Neuronal stem cell (in vitro differentiated cells): ENCODE results near the gene IGFN1.

Source experiments
- DNase-seq: peaks from one replicate; pipeline ENCODE4 v3.0.0-alpha.2; 2013; ENCODE audit warnings: low spot score
- H2AFZ ChIP-seq: one replicate; pipeline ENCODE4 v1.6.1; 2013; ENCODE audit warnings: mild to moderate bottlenecking, low read length, inconsistent platforms
- H2AK5ac ChIP-seq: 2 replicates; pipeline ENCODE4 v1.6.1; 2013; ENCODE audit warnings: low read depth, mild to moderate bottlenecking, inconsistent platforms, low read length, moderate library complexity, mixed read lengths
- H2BK120ac ChIP-seq: 2 replicates; pipeline ENCODE4 v1.6.1; 2013; ENCODE audit warnings: low read depth, mild to moderate bottlenecking, inconsistent platforms, low read length, moderate library complexity, mixed read lengths
- H2BK12ac ChIP-seq: one replicate; pipeline ENCODE4 v1.6.1; 2013; ENCODE audit warnings: low read length, inconsistent platforms
- H2BK15ac ChIP-seq: 2 replicates; pipeline ENCODE4 v1.6.1; 2013; ENCODE audit warnings: mild to moderate bottlenecking, low read length, inconsistent platforms, mixed read lengths
- H2BK5ac ChIP-seq: one replicate; pipeline ENCODE4 v1.6.1; 2013; ENCODE audit warnings: inconsistent platforms, mild to moderate bottlenecking, low read length, moderate library complexity
- H3K14ac ChIP-seq: one replicate; pipeline ENCODE4 v1.6.1; 2013; ENCODE audit warnings: low read length, inconsistent platforms
- H3K18ac ChIP-seq: 2 replicates; pipeline ENCODE4 v1.6.1; 2013; ENCODE audit warnings: low read length, inconsistent platforms
- H3K23ac ChIP-seq: 2 replicates; pipeline ENCODE4 v1.6.1; 2013; ENCODE audit warnings: low read depth, mild to moderate bottlenecking, mixed read lengths, low read length, inconsistent platforms; ENCODE audit not compliant: poor library complexity
- H3K27ac ChIP-seq: replicated peaks from 3 replicates; pipeline ENCODE4 v1.5.1; 2013; ENCODE audit warnings: low read length, inconsistent platforms
- H3K27me3 ChIP-seq, 3 experiments: 2 replicates each; pipeline ENCODE4 v1.6.1; 2013; ENCODE audit warnings: low read length in 3 of 3, mild to moderate bottlenecking in 2 of 3, inconsistent platforms in 1 of 3, low read depth in 1 of 3, mixed read lengths in 1 of 3, moderate library complexity in 1 of 3; ENCODE audit not compliant: control insufficient read depth in 3 of 3, insufficient read depth in 3 of 3
- H3K36me3 ChIP-seq, 2 donors: replicated peaks in 1 of 2; 2 replicates each; pipeline ENCODE4 v1.6.1; 2013; ENCODE audit warnings: low read length in 2 of 2; ENCODE audit not compliant: control insufficient read depth in 2 of 2, insufficient read depth in 2 of 2
- H3K4ac ChIP-seq: 2 replicates; pipeline ENCODE4 v1.6.1; 2013; ENCODE audit warnings: inconsistent platforms, mild to moderate bottlenecking, low read length, moderate library complexity
- H3K4me1 ChIP-seq, 2 donors: 1 replicate in 1 of 2; 2 replicates in 1 of 2; pipeline ENCODE4 v1.6.1; 2013; ENCODE audit warnings: low read length in 2 of 2, low read depth in 1 of 2; ENCODE audit not compliant: control insufficient read depth in 2 of 2, insufficient read depth in 1 of 2
- H3K4me2 ChIP-seq: one replicate; pipeline ENCODE4 v1.6.1; 2013; ENCODE audit warnings: mild to moderate bottlenecking, low read length, inconsistent platforms; ENCODE audit not compliant: insufficient read depth, poor library complexity, severe bottlenecking
- H3K4me3 ChIP-seq, 2 donors: 2 replicates each; pipeline ENCODE4 v1.5.1; 2013; ENCODE audit warnings: low read length in 2 of 2, mild to moderate bottlenecking in 2 of 2, inconsistent platforms in 1 of 2, moderate library complexity in 1 of 2
- H3K79me1 ChIP-seq: one replicate; pipeline ENCODE4 v1.6.1; 2013; ENCODE audit warnings: low read depth, mild to moderate bottlenecking, inconsistent platforms, low read length, moderate library complexity
- H3K9ac ChIP-seq: one replicate; pipeline ENCODE4 v1.6.1; 2013; ENCODE audit warnings: mild to moderate bottlenecking, low read depth, low read length, inconsistent platforms; ENCODE audit not compliant: poor library complexity
- H3K9me3 ChIP-seq, 2 donors: replicated peaks in 1 of 2; 2 replicates each; pipeline versions ENCODE3 to v1.6.1; 2013; ENCODE audit warnings: low read length in 2 of 2, mild to moderate bottlenecking in 2 of 2, inconsistent platforms in 1 of 2, low read depth in 1 of 2, mixed read lengths in 1 of 2, moderate library complexity in 1 of 2; ENCODE audit not compliant: control insufficient read depth in 2 of 2, insufficient read depth in 1 of 2
- H4K8ac ChIP-seq: one replicate; pipeline ENCODE4 v1.6.1; 2013; ENCODE audit warnings: low read depth, mild to moderate bottlenecking, inconsistent platforms, low read length, moderate library complexity
- H4K91ac ChIP-seq: one replicate; pipeline ENCODE4 v1.6.1; 2013; ENCODE audit warnings: low read length, low read depth, mild to moderate bottlenecking, inconsistent platforms; ENCODE audit not compliant: poor library complexity
- WGBS, 2 donors: extraction: QIAGEN DNeasy Blood & Tissue Kit; methylation state at CpG; one replicate each; pipeline ENCODE4 v1.1.7; 2013; ENCODE audit warnings: missing lambda C conversion rate in 2 of 2, mixed read lengths in 1 of 2; ENCODE audit not compliant: insufficient read length in 2 of 2, insufficient replicate concordance in 1 of 2; ENCODE audit errors: extremely low coverage in 2 of 2; 5-methylcytosine and 5-hydroxymethylcytosine counted together

IGFN1 gene

GRCh38 chr1:201219481-201220387 is 29.1 kb downstream of the IGFN1 start:
- Histone ChIP-seq H3K9ac (no peak overlapping the region), H3K4ac (no peak overlapping the region), H2BK12ac (no peak overlapping the region), H3K79me1 (no peaks in the 10 kb centered on the region), H3K23ac (no peak overlapping the region), H2BK120ac (no peak overlapping the region), H3K36me3 (no peaks in the 10 kb centered on the region), H3K18ac (no peak overlapping the region), H2BK15ac (no peak overlapping the region), H3K4me2 (no peak overlapping the region), H2AK5ac (no peak overlapping the region), H3K14ac (no peak overlapping the region), H4K8ac (no peak overlapping the region), H2BK5ac (no peak overlapping the region), H3K27me3 (peaks cover 0 to 17% (median 0%) of the 10 kb centered on the region in 3 experiments), H3K4me1 (peaks cover 2% of the 10 kb centered on the region in 2 donors), H3K9me3 (no peaks in the 10 kb centered on the region), H3K4me3 (no peak overlapping the region), H3K27ac (no peak overlapping the region), H2AFZ (no peak overlapping the region), H4K91ac (no peak overlapping the region)
- DNase-seq = no peak
- WGBS, 2 donors = no CpG with 5 or more reads among the region's 7 CpGs

- Histone ChIP-seq H3K79me1 (no peaks in the 10 kb centered on the region), H3K23ac (no peak overlapping the region), H3K4me1 (peaks cover 2% of the 10 kb centered on the region in 2 donors), H3K9me3 (no peaks in the 10 kb centered on the region), H3K27ac (no peak overlapping the region), H2AK5ac (no peak overlapping the region), H3K4me3 (no peak overlapping the region), H2BK120ac (no peak overlapping the region), H2AFZ (no peak overlapping the region), H3K9ac (no peak overlapping the region), H3K4ac (no peak overlapping the region), H2BK15ac (no peak overlapping the region), H3K18ac (no peak overlapping the region), H3K14ac (no peak overlapping the region), H3K27me3 (peaks cover 0 to 17% (median 0%) of the 10 kb centered on the region in 3 experiments), H4K8ac (no peak overlapping the region), H3K4me2 (no peak overlapping the region), H2BK5ac (no peak overlapping the region), H2BK12ac (no peak overlapping the region), H4K91ac (no peak overlapping the region), H3K36me3 (no peaks in the 10 kb centered on the region)
- no CpG with 5 or more reads among the region's 1 CpG for WGBS, 2 donors
- no peak for DNase-seq
Observed at GRCh38 chr1:201220388-201220715, 29.7 kb downstream of the IGFN1 start.

- Histone ChIP-seq H2BK12ac (no peak overlapping the region), H3K23ac (peak overlapping the region; percentile 78), H3K9ac (peak overlapping the region; percentile 81), H4K8ac (no peak overlapping the region), H3K4me1 (peaks cover 0 to 4% of the 10 kb centered on the region in 2 donors), H3K27ac (no peak overlapping the region), H4K91ac (no peak overlapping the region), H2BK120ac (no peak overlapping the region), H3K9me3 (no peaks in the 10 kb centered on the region), H3K27me3 (peaks cover 0 to 25% (median 0%) of the 10 kb centered on the region in 3 experiments), H3K18ac (no peak overlapping the region), H2BK5ac (no peak overlapping the region), H3K4me3 (no peak overlapping the region), H2AFZ (no peak overlapping the region), H3K4ac (no peak overlapping the region), H3K36me3 (no peaks in the 10 kb centered on the region), H3K14ac (no peak overlapping the region), H3K4me2 (no peak overlapping the region), H2BK15ac (no peak overlapping the region), H3K79me1 (no peaks in the 10 kb centered on the region), H2AK5ac (no peak overlapping the region)
- no CpG with 5 or more reads among the region's 10 CpGs for WGBS, 2 donors
- DNase-seq = no peak
Observed at GRCh38 chr1:201221201-201221846, 30.7 kb downstream of the IGFN1 start.

GRCh38 chr1:201222125-201222524 is 31.5 kb downstream of the IGFN1 start:
- Histone ChIP-seq H3K36me3 (no peaks in the 10 kb centered on the region), H3K23ac (no peak overlapping the region), H3K4ac (no peak overlapping the region), H4K91ac (no peak overlapping the region), H2BK120ac (no peak overlapping the region), H3K18ac (no peak overlapping the region), H3K9me3 (no peaks in the 10 kb centered on the region), H2BK5ac (no peak overlapping the region), H3K9ac (no peak overlapping the region), H4K8ac (no peak overlapping the region), H3K14ac (peak overlapping the region; percentile 32), H2AFZ (no peak overlapping the region), H2BK15ac (peak overlapping the region; percentile 22), H3K4me2 (no peak overlapping the region), H3K4me3 (no peak overlapping the region), H3K79me1 (no peaks in the 10 kb centered on the region), H2BK12ac (no peak overlapping the region), H3K4me1 (peaks cover 0 to 4% of the 10 kb centered on the region in 2 donors), H3K27ac (no peak overlapping the region), H2AK5ac (peak overlapping the region; percentile 88), H3K27me3 (peaks cover 0 to 31% (median 0%) of the 10 kb centered on the region in 3 experiments)
- no peak for DNase-seq
- no CpG with 5 or more reads among the region's 6 CpGs for WGBS, 2 donors
